ENCODE results near the gene SLC41A3.
A peak's percentile ranks its signal among the peaks of the same experiment; 100 is the strongest.
"Not testable (repeated sequence)": the region's sequence is repeated elsewhere in the genome, so short reads cannot be mapped to it uniquely, and the experiment has no call there.

The SLC41A3 gene

GRCh38 chr3:126082362-126083137 lies 1.4 kb downstream of the SLC41A3 start:
- no peak for DNase-seq (ENCODE audit: low spot score)

GRCh38 chr3:126081618-126082361 lies 2.1 kb downstream of the SLC41A3 start:
- DNase-seq (ENCODE audit: low spot score), result peak; percentile 71

- DNase-seq (ENCODE audit: low spot score), result no peak
Observed at GRCh38 chr3:126080970-126081369, 3.0 kb downstream of the SLC41A3 start.

GRCh38 chr3:126078866-126079265 lies 5.1 kb downstream of the SLC41A3 start:
- DNase-seq (ENCODE audit: low spot score), result no peak

GRCh38 chr3:126077754-126078153 lies 6.2 kb downstream of the SLC41A3 start:
- DNase-seq (ENCODE audit: low spot score), result no peak

GRCh38 chr3:126076140-126076539 lies 7.8 kb downstream of the SLC41A3 start:
- DNase-seq (ENCODE audit: low spot score), result no peak

GRCh38 chr3:126070146-126070545 lies 13.8 kb downstream of the SLC41A3 start:
- DNase-seq (ENCODE audit: low spot score), result no peak

GRCh38 chr3:126067959-126068358 lies 16.0 kb downstream of the SLC41A3 start:
- no peak for DNase-seq (ENCODE audit: low spot score)

- DNase-seq (ENCODE audit: low spot score), result not testable (repeated sequence)
Observed at GRCh38 chr3:126066676-126067075, 17.2 kb downstream of the SLC41A3 start.

- no peak for DNase-seq (ENCODE audit: low spot score)
Observed at GRCh38 chr3:126065876-126066275, 18.0 kb downstream of the SLC41A3 start.

GRCh38 chr3:126064627-126065258 lies 19.2 kb downstream of the SLC41A3 start:
- no peak for DNase-seq (ENCODE audit: low spot score)

GRCh38 chr3:126063358-126063965 lies 20.5 kb downstream of the SLC41A3 start:
- no peak for DNase-seq (ENCODE audit: low spot score)

GRCh38 chr3:126061301-126062032 lies 22.5 kb downstream of the SLC41A3 start:
- DNase-seq (ENCODE audit: low spot score), result no peak

- no peak for DNase-seq (ENCODE audit: low spot score)
Observed at GRCh38 chr3:126060613-126061145, 23.2 kb downstream of the SLC41A3 start.

- no peak for DNase-seq (ENCODE audit: low spot score)
Observed at GRCh38 chr3:126058666-126059065, 25.3 kb downstream of the SLC41A3 start.

GRCh38 chr3:126057936-126058335 lies 26.0 kb downstream of the SLC41A3 start:
- DNase-seq (ENCODE audit: low spot score), result no peak

- no peak for DNase-seq (ENCODE audit: low spot score)
Observed at GRCh38 chr3:126057501-126057819, 26.5 kb downstream of the SLC41A3 start.

- DNase-seq (ENCODE audit: low spot score), result no peak
Observed at GRCh38 chr3:126056681-126057500, 27.0 kb downstream of the SLC41A3 start.

- DNase-seq (ENCODE audit: low spot score), result no peak
Observed at GRCh38 chr3:126056088-126056487, 27.8 kb downstream of the SLC41A3 start.

GRCh38 chr3:126054870-126055269 lies 29.1 kb downstream of the SLC41A3 start:
- no peak for DNase-seq (ENCODE audit: low spot score)

Measured in cerebellar cortex (tissue), 1 donor.